C4-2B (cell line): ENCODE results near the gene GALNT16.

Experiments used
- H3K27ac ChIP-seq: fragments of 450-650 bp; 2 replicates; pipeline ENCODE4 v1.5.1; 2017
- CTCF ChIP-seq: fragments of 450-650 bp; conservative IDR thresholded peaks from 2 replicates; pipeline ENCODE4 v1.5.1; 2017; ENCODE audit warnings: mild to moderate bottlenecking
- ZFX ChIP-seq: fragments of 450-650 bp; IDR thresholded peaks from 2 replicates; pipeline ENCODE4 v1.6.1; 2017

Gene GALNT16

DNA sequence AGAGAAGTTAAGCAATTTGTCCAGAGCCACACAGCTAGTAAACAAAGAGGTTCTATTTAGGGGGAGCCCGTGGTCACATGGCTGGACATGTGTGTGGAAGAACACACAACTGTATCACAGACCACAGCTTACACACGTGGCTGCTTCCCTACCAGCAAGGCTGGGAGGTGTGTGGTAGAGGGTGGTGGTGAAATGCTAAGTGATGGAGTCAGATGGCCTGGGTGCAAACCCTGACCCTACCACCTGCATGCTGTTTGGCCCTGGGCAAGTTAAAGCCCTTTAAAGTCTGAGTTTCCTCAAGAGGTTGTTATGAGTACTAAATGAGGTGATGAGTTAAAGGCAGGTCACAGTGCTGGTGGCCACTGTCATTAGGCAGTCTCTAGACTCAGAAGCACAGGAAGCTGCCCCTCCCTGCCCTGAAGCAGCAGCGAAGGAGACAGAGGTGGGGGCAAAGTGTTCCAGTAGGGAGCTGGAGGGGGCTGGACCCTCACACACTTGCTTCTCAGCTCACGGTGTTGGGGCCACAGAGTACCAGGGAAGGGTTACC is 73.9 kb downstream of the GALNT16 start:
- no peak overlapping the region for H3K27ac ChIP-seq
- TF ChIP-seq ZFX, result no peak
- TF ChIP-seq CTCF, result no peak

DNA sequence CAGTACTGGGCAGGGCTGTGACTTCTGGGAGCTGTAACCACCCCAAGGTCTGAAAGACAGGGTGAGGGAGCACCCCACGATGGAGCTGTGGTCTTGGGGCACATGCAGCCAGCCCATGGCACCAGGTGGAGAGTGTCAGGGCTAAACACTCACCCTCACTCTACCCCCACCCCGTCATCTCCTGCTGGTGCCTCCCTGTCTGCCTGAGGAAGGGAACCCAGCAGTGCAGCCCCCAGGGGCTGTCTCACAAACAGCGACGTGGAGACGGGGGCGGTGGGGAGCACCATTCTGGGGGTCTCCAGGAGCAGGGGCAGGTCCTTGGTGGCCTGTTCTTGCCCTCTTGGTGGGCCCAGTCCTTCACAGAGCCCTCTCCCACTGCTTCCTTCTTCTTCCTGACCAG is 74.6 kb downstream of the GALNT16 start:
- TF ChIP-seq CTCF (no peak), ZFX (no peak)
- peak overlapping the region; percentile 32; the same call in 1 of the 2 replicates for H3K27ac ChIP-seq

DNA sequence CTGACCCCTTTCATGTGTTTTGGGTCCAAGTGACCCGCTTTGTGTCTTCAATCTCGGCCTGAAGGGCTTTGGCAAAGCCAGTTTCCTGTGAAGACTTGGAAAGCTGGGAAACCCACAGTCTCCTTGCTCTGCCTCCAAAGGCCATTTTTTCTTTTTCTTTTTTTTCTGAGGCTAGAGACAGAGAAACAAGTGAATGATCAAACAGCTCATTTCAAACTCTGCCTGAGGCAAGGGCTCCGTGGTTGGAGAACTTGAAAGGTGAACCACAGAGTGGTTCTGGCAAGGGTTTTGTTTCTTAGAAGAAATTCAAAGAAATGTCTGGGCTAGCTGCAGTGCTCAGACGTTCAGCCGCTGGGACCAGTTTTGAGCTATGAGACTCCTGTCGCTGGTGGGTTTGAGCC is 75.4 kb downstream of the GALNT16 start:
- peak overlapping the region; percentile 32 for H3K27ac ChIP-seq
- TF ChIP-seq ZFX, result no peak
- no peak for TF ChIP-seq CTCF

GRCh38 chr14:69337984-69338383 is 78.0 kb downstream of the GALNT16 start:
- no peak overlapping the region for H3K27ac ChIP-seq
- no peak for TF ChIP-seq ZFX
- TF ChIP-seq CTCF, result no peak

- H3K27ac ChIP-seq, result no peak overlapping the region
- TF ChIP-seq CTCF, result no peak
- TF ChIP-seq ZFX, result no peak
Measured at GRCh38 chr14:69339426-69339825, 79.5 kb downstream of the GALNT16 start.

DNA sequence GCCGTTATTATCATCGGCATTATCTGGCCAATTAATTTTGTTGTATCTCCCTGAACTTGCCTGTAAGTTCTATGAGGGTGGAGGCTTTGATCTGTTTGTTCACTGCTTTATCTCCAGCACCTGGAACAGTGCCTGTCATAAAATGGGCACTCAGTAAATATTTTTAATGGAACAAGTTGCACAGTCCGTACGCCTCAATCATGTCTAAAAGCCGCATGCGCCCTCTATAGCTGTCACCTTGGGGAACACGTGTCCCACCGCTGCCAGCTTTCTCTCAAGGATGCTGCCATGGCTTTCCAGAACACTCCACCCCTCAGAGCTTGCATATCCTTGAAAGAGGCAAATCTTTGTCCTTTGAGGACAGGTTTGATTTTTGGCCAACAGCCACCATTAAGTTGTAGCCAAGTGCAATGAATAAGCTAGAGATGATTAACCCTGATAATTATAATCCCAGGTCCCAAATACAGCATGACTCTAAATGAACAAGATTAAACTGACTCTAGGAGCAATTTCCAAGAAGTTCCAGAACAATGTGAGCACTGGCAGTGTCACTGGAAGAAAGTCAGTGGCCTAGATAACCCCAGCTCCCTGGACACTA is 83.1 kb downstream of the GALNT16 start:
- TF ChIP-seq ZFX, result no peak
- TF ChIP-seq CTCF, result no peak
- H3K27ac ChIP-seq, result peak overlapping the region; percentile 96

GRCh38 chr14:69344171-69344570 is 84.2 kb downstream of the GALNT16 start:
- peak overlapping the region; percentile 96 for H3K27ac ChIP-seq
- no peak for TF ChIP-seq ZFX
- TF ChIP-seq CTCF, result no peak
